MM.1S (cell line): ENCODE results near the gene TIMM23B.

ENCODE experiments used
- DNase-seq: peaks from one replicate; pipeline ENCODE4 v3.0.0-alpha.2; 2015
- H2AFZ ChIP-seq: fragments of 300-600 bp; sonication (generic); 2 replicates; pipeline ENCODE4 v1.6.0; 2016; ENCODE audit warnings: antibody characterized with exemption, low read length
- H3F3A ChIP-seq: fragments of 300-600 bp; sonication (generic); 2 replicates; pipeline ENCODE4 v1.6.1; 2016; ENCODE audit warnings: mild to moderate bottlenecking, antibody characterized with exemption, low read length, moderate library complexity, mixed read lengths; ENCODE audit not compliant: insufficient read depth
- H3K27ac ChIP-seq: fragments of 300-600 bp; sonication (generic); 2 replicates; pipeline ENCODE4 v1.5.1; 2016; ENCODE audit warnings: mild to moderate bottlenecking, low read length
- H3K27me3 ChIP-seq: fragments of 300-600 bp; sonication (generic); replicated peaks from 2 replicates; pipeline ENCODE4 v1.6.0; 2016; ENCODE audit warnings: low read length; ENCODE audit not compliant: insufficient read depth
- H3K36me3 ChIP-seq: fragments of 300-600 bp; sonication (generic); replicated peaks from 2 replicates; pipeline ENCODE4 v1.6.1; 2016; ENCODE audit warnings: mild to moderate bottlenecking, low read length, mixed read lengths; ENCODE audit not compliant: insufficient read depth
- H3K4me1 ChIP-seq: fragments of 300-600 bp; sonication (generic); 2 replicates; pipeline ENCODE4 v1.6.1; 2016; ENCODE audit warnings: low read length, mixed read lengths
- H3K4me2 ChIP-seq: fragments of 300-600 bp; sonication (generic); 2 replicates; pipeline ENCODE4 v1.6.0; 2016; ENCODE audit warnings: low read depth, low read length
- H3K4me3 ChIP-seq: fragments of 300-600 bp; sonication (generic); 2 replicates; pipeline ENCODE4 v1.5.1; 2016; ENCODE audit warnings: low read length, mixed read lengths
- H3K79me2 ChIP-seq: fragments of 300-600 bp; sonication (generic); 2 replicates; pipeline ENCODE4 v1.6.1; 2016; ENCODE audit warnings: mixed run types, low read length, mixed read lengths
- H3K9ac ChIP-seq: fragments of 300-600 bp; sonication (generic); 2 replicates; pipeline ENCODE4 v1.6.1; 2016; ENCODE audit warnings: low read length, mixed read lengths
- H3K9me2 ChIP-seq: fragments of 300-600 bp; sonication (generic); replicated peaks from 2 replicates; pipeline ENCODE4 v1.6.1; 2016; ENCODE audit warnings: mild to moderate bottlenecking, low read length, mixed read lengths; ENCODE audit not compliant: insufficient read depth
- H3K9me3 ChIP-seq: fragments of 300-600 bp; sonication (generic); replicated peaks from 2 replicates; pipeline ENCODE4 v1.6.1; 2016; ENCODE audit warnings: mild to moderate bottlenecking, low read length, mixed read lengths; ENCODE audit not compliant: insufficient read depth
- H4K20me1 ChIP-seq: fragments of 300-600 bp; sonication (generic); 2 replicates; pipeline ENCODE4 v1.6.1; 2016; ENCODE audit warnings: mild to moderate bottlenecking, low read length, moderate library complexity, mixed read lengths; ENCODE audit not compliant: insufficient read depth
- CTCF ChIP-seq: fragments of 300-600 bp; sonication (generic); IDR thresholded peaks from 2 replicates; pipeline ENCODE4 v1.5.1; 2016; ENCODE audit warnings: antibody characterized with exemption, low read length, mixed read lengths
- EZH2 ChIP-seq: fragments of 300-600 bp; sonication (generic); optimal IDR thresholded peaks from 2 replicates; pipeline ENCODE3; 2017; ENCODE audit warnings: low read depth, mild to moderate bottlenecking, antibody characterized with exemption, low read length, mixed read lengths
- EZH2phosphoT487 ChIP-seq: fragments of 300-600 bp; sonication (generic); IDR thresholded peaks from 2 replicates; pipeline ENCODE4 v1.6.1; 2018; ENCODE audit warnings: antibody characterized with exemption, low read length

TIMM23B gene

GRCh38 chr10:50021646-50022045, 79.8 kb downstream of the TIMM23B start:
- no peak overlapping the region for H3K9ac ChIP-seq
- H3K27ac ChIP-seq = no peak overlapping the region
- TF ChIP-seq EZH2 = no peak
- TF ChIP-seq EZH2phosphoT487 = no peak
- no peak for TF ChIP-seq CTCF
- no peaks in the 10 kb centered on the region for H4K20me1 ChIP-seq
- no peak overlapping the region for H3K4me3 ChIP-seq
- no peaks in the 10 kb centered on the region for H3K36me3 ChIP-seq
- no peak overlapping the region for H2AFZ ChIP-seq
- no peaks in the 10 kb centered on the region for H3K9me2 ChIP-seq
- no peak for DNase-seq
- H3F3A ChIP-seq = no peaks in the 10 kb centered on the region
- no peaks in the 10 kb centered on the region for H3K79me2 ChIP-seq
- H3K4me1 ChIP-seq = no peaks in the 10 kb centered on the region
- H3K4me2 ChIP-seq = no peak overlapping the region
- no peaks in the 10 kb centered on the region for H3K27me3 ChIP-seq
- no peaks in the 10 kb centered on the region for H3K9me3 ChIP-seq
